KOPT-K1 (cell line): ENCODE data around the gene ARFGEF2.

Experiments used
- H3K27ac ChIP-seq: fragments of 200-600 bp; sonication (generic); 2 replicates; pipeline ENCODE4 v1.5.1; 2016; ENCODE audit warnings: antibody characterized with exemption, mild to moderate bottlenecking, low read depth, low read length; ENCODE audit not compliant: poor library complexity, severe bottlenecking
- H3K36me3 ChIP-seq: fragments of 200-600 bp; sonication (generic); 2 replicates; pipeline ENCODE4 v1.5.1; 2017; ENCODE audit warnings: antibody characterized with exemption, mild to moderate bottlenecking, low read length, moderate library complexity; ENCODE audit not compliant: insufficient read depth
- H3K9me3 ChIP-seq: fragments of 200-600 bp; sonication (generic); 2 replicates; pipeline ENCODE4 v1.5.1; 2017; ENCODE audit warnings: antibody characterized with exemption, low read length, mild to moderate bottlenecking; ENCODE audit not compliant: insufficient read depth, poor library complexity, severe bottlenecking

Gene ARFGEF2

GRCh38 chr20:48892049-48892470 is 29.5 kb upstream of the ARFGEF2 start:
- Histone ChIP-seq H3K9me3 (no peaks in the 10 kb centered on the region), H3K36me3 (no peaks in the 10 kb centered on the region), H3K27ac (no peak overlapping the region)

GRCh38 chr20:48892891-48893290 is 28.6 kb upstream of the ARFGEF2 start:
- Histone ChIP-seq H3K36me3 (no peaks in the 10 kb centered on the region), H3K9me3 (no peaks in the 10 kb centered on the region), H3K27ac (no peak overlapping the region)

GRCh38 chr20:48893374-48893773 is 28.1 kb upstream of the ARFGEF2 start:
- Histone ChIP-seq H3K27ac (no peak overlapping the region), H3K36me3 (no peaks in the 10 kb centered on the region), H3K9me3 (no peaks in the 10 kb centered on the region)

GRCh38 chr20:48897305-48898010 is 24.1 kb upstream of the ARFGEF2 start:
- no peaks in the 10 kb centered on the region for H3K36me3 ChIP-seq
- no peaks in the 10 kb centered on the region for H3K9me3 ChIP-seq
- H3K27ac ChIP-seq = no peak overlapping the region

GRCh38 chr20:48898210-48898609 is 23.3 kb upstream of the ARFGEF2 start:
- Histone ChIP-seq H3K36me3 (no peaks in the 10 kb centered on the region), H3K27ac (no peak overlapping the region), H3K9me3 (no peaks in the 10 kb centered on the region)

GRCh38 chr20:48898896-48899530 is 22.5 kb upstream of the ARFGEF2 start:
- Histone ChIP-seq H3K36me3 (no peaks in the 10 kb centered on the region), H3K9me3 (no peaks in the 10 kb centered on the region), H3K27ac (no peak overlapping the region)

- Histone ChIP-seq H3K9me3 (no peaks in the 10 kb centered on the region), H3K36me3 (no peaks in the 10 kb centered on the region), H3K27ac (no peak overlapping the region)
These were observed 21.6 kb upstream of the ARFGEF2 start for GRCh38 chr20:48899881-48900280.

GRCh38 chr20:48901326-48901725 is 20.2 kb upstream of the ARFGEF2 start:
- H3K27ac ChIP-seq = no peak overlapping the region
- no peaks in the 10 kb centered on the region for H3K9me3 ChIP-seq
- no peaks in the 10 kb centered on the region for H3K36me3 ChIP-seq

- H3K27ac ChIP-seq = no peak overlapping the region
- no peaks in the 10 kb centered on the region for H3K9me3 ChIP-seq
- no peaks in the 10 kb centered on the region for H3K36me3 ChIP-seq
These were observed 17.8 kb upstream of the ARFGEF2 start for GRCh38 chr20:48903705-48904104.

GRCh38 chr20:48904566-48905296 is 16.8 kb upstream of the ARFGEF2 start:
- no peaks in the 10 kb centered on the region for H3K36me3 ChIP-seq
- H3K9me3 ChIP-seq = peaks cover 10% of the 10 kb centered on the region
- no peak overlapping the region for H3K27ac ChIP-seq

- Histone ChIP-seq H3K27ac (no peak overlapping the region), H3K9me3 (peaks cover 16% of the 10 kb centered on the region), H3K36me3 (no peaks in the 10 kb centered on the region)
These were observed 16.2 kb upstream of the ARFGEF2 start for GRCh38 chr20:48905297-48905647.

- Histone ChIP-seq H3K9me3 (peaks cover 16% of the 10 kb centered on the region), H3K27ac (no peak overlapping the region), H3K36me3 (no peaks in the 10 kb centered on the region)
These were observed 15.2 kb upstream of the ARFGEF2 start for GRCh38 chr20:48906221-48906877.

- H3K27ac ChIP-seq = no peak overlapping the region
- peaks cover 16% of the 10 kb centered on the region for H3K9me3 ChIP-seq
- no peaks in the 10 kb centered on the region for H3K36me3 ChIP-seq
These were observed 12.7 kb upstream of the ARFGEF2 start for GRCh38 chr20:48908656-48909319.

- no peaks in the 10 kb centered on the region for H3K36me3 ChIP-seq
- H3K27ac ChIP-seq = no peak overlapping the region
- H3K9me3 ChIP-seq = peaks cover 16% of the 10 kb centered on the region
These were observed 11.6 kb upstream of the ARFGEF2 start for GRCh38 chr20:48909910-48910309.

- no peaks in the 10 kb centered on the region for H3K36me3 ChIP-seq
- no peak overlapping the region for H3K27ac ChIP-seq
These were observed 11.1 kb upstream of the ARFGEF2 start for GRCh38 chr20:48910347-48910781.

More at GRCh38 chr20:48910347-48910781, 11.1 kb upstream of the ARFGEF2 start:
- H3K9me3 ChIP-seq = peaks cover 16% of the 10 kb centered on the region
